Activated CD8-positive, alpha-beta memory T cell treated with anti-CD3 and anti-CD28 coated beads, Interleukin-2, amount 50 U/mL, for 4 hours (primary cell): ENCODE data around the gene FILIP1L.

Experiments
- DNase-seq: peaks from one replicate; pipeline ENCODE4 v3.0.0-alpha.2; 2020

The FILIP1L gene

DNA sequence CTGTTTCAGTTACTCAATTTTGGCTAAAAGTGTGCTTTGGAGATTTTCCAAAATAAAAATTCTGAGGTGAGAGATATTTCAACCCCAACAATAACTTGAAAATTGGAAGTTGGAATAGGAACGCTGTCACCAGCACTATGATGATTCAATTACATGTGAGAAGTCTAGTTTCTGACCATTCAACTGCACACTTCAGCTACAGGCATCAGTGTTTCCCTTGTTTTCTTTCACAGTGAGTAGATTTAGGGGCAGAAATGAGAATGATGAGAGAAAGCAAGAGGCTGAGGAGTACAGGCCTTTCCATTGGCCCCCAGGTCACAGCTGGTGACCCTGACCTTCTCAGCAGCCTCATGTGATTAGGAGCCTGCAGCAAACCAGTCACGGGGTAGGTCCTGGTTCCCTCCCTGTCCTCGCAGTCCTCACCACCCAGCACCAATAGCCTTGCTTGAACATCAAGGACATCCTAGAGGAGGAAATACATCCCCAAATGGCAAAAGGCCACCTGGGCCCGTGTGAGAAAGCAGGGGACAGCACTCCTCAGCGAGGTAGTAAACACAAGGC lies 10.0 kb upstream of the FILIP1L start:
- no peak for DNase-seq

DNA sequence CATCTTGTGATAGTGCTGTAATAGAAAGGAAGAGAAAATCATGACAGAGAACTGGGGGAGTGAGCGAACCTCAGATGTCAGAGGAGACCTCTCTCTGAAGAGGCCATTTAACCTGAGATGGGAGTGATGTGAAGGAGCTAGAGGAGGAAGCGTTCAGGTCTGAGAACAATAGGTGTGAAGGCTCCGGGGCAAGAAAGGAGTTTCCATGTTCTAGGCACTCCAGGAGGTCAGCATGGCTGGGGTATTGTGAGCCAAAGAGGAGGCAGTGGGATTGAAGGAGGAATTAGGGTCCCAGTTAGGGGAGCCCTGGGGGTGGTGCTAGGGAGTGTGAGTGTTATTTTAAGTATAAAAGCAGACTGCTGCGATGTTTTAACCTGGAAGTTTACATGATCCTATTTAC lies 8.8 kb upstream of the FILIP1L start:
- DNase-seq = no peak

DNA sequence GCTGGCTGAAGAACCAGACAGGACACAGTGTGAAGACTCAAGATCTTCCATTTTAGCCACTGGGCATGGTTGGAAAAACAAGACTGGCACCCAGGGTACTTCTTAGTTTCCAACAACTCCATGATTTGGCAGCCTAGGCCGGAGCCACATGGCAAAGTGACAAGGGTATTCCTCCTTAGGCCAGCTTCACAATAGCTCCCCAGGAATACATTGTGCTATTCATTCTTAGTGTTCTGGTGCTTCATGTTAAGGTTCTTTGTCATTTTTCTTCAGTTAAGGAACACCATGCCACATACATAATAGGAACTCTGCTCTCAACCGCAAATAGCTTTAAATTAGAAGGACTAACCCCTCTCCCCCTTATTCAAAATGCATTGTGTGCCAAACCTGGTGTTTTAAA lies 8.0 kb upstream of the FILIP1L start:
- no peak for DNase-seq

DNA sequence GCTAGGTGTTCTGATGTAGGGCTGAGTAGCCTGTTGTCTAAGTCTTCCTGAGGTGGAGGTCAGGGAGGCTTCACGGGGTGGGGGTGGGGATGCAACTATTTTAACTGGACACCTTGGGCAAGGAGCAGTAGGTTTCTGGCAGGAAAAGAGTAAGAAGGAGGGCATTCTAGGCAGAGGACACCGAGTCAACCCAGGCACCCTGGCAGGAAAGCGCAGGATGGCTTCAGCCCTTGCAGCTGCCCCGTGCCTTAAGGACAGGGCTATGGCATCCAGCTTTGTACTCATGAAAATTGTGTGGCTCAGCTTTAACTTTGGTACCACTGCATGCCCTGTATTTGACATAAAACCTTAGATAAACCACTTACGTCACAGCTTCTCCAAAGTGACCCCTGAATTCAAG lies 6.4 kb upstream of the FILIP1L start:
- DNase-seq = no peak

DNA sequence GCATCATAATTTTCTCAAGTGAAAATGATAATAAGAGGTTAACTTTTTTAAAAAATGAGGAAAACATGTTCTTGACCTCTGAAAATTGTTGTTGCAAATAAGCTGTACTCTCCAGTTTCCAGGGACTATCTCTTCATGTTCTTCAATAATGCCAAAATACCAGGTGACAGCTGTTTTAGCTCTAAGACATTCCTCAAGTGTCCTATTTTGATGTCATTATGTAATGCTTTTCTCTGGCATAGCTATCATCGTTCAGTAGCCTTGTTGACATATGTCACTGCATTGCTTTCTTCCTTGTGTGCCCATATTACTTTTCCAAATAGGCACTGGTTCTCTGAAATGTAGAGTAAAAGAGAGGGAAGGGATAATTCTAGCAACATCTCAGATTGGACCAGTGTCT lies 5.7 kb upstream of the FILIP1L start:
- DNase-seq = no peak

DNA sequence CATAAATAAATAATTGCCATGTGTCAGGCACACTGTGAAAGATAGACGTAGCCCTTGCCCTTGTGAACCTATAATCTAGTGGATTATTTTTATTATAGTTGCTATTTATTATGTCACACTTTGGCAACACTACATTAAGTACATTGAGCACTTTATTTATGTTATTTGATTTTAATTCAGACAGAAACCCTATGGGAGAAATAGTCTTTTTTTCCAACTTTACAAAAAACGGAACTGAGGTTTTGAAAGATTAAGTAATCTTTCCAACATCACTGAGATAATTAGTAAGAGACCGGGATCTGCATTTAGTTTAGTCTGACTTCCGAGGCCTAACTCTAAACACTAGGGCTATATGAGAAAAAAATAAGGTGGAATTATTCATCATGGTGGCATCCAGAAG lies 2.8 kb upstream of the FILIP1L start:
- no peak for DNase-seq

GRCh38 chr3:100113723-100114412 lies 433 bp downstream of the FILIP1L start:
- no peak for DNase-seq

- DNase-seq = no peak
These were observed 2.6 kb downstream of the FILIP1L start for GRCh38 chr3:100111728-100112127.

DNA sequence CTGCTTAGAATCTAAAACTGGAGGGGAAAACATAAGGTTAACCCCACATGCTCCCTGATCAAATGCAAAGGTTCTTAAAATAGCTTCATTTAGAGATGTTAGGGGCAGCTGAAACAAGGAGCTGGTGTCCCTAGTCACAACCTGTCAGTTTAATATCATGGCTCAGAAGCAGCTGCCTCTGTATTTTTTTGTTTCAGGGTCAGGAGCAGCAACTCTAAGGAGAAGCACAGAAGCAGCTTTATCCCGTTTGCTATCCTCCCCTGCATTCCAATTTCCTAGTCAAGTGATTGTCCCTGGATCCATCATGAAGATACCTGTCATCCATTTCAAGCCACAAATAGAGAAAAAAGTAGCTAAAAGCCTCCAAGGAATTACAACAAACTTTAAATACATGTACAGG lies 4.1 kb downstream of the FILIP1L start:
- DNase-seq = no peak

- no peak for DNase-seq
These were observed 5.7 kb downstream of the FILIP1L start for GRCh38 chr3:100108464-100109079.

DNA sequence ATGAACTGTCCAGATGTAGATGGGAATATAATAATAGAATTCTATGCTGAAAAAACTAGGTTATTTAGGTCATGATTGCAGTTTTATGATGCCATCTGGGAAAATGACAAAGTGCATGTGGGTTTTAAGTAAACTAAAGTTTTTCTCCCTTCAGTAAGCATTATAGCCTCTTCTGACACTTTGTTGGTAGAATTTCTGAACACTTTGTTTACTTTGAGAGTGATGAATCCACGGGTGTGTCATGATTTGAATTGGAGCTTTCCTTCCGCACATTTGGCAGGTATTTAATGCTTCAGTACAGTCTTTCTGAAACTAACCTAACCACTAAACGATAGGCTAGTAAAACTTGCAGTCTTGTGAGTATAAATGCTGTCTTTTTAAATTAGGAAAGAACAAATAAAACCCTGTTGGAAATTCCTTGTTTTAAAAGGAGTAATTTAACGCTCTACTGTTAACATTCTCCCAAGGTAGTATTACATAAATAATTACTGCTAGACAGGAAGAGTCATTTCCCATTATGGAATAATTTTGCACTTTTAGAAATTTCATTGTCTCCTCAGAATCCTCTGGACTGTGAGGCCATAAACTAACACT lies 7.0 kb downstream of the FILIP1L start:
- no peak for DNase-seq

GRCh38 chr3:100106531-100107141 lies 7.7 kb downstream of the FILIP1L start:
- no peak for DNase-seq

- no peak for DNase-seq
These were observed 8.2 kb downstream of the FILIP1L start for GRCh38 chr3:100106094-100106493.

GRCh38 chr3:100105501-100105900 lies 8.8 kb downstream of the FILIP1L start:
- no peak for DNase-seq

DNA sequence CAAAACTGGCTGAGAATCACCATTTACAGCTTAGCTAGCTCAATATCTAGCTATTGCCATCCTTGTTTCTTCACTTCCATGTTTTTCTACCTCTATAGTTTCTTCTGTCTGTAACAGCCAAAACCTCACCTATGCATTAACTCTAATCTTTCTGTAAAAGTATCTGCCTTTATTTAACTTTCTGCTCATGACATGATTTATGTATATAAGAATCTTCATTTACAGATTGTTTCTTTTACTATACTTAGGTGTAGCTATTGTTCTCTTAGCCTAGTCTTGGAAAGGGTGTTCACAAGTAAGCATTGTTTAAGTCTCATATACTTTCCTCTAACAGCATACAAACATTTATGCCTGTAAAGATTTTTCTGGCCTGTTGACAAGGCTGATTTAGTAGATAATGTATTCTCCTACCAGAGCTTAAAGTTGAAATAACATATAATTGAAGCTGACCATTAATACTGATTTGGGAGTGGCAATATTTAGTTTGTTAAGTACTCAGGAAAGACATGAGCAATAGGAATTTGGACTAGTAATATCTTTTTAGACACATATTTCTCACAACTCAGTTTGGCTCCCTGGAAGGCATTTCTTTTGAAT lies 9.4 kb downstream of the FILIP1L start:
- no peak for DNase-seq

DNA sequence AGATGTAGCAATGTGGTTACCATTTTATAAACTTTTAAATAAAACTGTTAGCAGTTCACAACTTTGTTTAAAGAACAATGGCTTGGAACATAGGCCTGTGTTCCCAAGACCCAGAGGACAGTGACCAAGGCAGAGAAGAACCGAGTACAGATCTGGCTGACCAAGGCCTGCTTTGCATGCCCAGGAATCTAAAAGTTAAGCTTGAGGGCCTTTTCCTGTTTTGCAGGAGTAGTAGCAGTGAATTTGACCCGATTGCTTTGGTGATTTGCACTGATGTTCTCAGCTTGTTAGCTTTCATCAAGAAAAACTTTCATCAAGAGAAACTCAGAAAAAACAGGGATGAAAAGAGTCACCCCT lies 9.9 kb downstream of the FILIP1L start:
- no peak for DNase-seq

DNA sequence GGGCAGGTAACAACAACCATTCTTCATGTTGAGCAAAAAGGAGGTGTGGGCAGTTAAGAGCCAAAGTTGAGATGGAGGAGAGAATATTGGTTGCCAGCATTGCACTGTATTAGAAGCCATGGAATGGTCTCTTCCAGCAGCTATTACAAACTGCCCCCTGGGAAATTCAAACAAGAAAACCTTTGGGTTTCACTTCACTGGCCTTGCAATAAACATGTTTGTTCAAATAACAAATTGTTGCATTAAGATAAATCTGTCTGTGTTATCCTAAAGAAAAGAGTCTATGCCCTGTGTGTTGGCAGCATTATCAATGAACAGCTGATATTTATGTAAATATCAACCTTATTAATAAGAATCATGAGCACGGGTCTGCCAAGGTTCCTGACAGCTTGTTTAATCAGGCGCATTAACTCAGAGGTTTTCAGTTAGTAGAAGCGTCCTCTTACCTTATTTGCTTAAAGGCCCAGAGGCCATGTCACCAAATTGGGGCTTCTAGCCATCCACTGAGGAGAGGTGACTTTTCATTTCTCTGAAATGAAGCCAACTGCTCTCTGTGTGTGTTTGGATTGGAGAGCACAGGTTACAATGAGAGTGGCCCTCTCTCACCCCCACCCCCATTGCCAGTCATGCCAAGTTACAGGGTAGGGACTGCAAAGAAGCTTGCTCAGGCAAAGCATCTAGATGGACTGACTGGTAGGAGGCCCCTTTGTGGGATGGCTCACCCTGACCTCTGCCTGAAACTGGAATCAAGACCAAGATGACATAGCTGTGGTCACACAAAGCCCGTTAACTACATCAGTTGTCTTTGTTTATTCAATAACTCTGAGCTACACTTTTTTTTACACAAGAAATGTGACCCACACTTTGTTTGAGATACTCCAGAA lies 10.5 kb downstream of the FILIP1L start:
- no peak for DNase-seq

GRCh38 chr3:100102757-100103156 lies 11.5 kb downstream of the FILIP1L start:
- DNase-seq = no peak

GRCh38 chr3:100100425-100100824 lies 13.9 kb downstream of the FILIP1L start:
- no peak for DNase-seq

DNA sequence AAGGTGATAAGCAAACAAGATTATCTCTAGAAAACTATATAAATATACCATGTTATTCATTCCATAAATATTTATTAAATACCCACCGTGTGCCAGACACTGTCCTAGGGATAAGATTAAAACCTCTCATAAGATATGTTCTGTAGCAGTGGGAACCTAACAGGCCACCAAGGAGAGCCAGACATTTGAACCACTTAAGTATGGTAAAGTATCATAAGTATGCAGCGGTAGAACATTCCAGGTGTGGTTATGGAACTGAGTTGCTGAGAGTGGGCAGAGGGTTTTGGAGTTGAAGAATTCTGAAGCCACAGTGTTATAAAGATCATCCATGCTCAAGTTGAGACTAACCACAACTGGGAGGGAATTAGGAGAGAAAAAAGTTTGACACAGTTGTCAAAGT lies 14.7 kb downstream of the FILIP1L start:
- DNase-seq = no peak

DNA sequence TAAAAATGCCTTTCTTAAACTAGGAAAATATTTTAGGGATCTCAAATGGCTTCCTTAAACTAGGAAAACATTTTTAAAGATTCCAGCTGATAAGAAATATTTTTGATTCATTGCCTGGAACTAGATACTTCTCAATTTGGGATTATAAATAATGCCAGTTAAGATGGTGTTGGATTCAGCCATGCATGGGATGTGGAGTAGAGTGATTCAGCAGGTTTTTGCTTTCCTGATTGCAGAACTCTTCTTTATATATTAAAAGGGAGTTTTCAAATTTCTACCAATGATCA lies 15.6 kb downstream of the FILIP1L start:
- no peak for DNase-seq

GRCh38 chr3:100097919-100098783 lies 16.1 kb downstream of the FILIP1L start:
- DNase-seq = no peak
